Transverse colon (tissue), 4 donors: ENCODE results near the gene KCNE1. TPM values are rescaled to one million over a fixed set of nuclear protein-coding genes. Genes with fewer than 3 reads are reported as not detected.

Source experiments
- DNase-seq: peaks from one replicate; pipeline ENCODE4 v3.0.0-alpha.2; 2019
- H3K27ac ChIP-seq, 4 donors: fragments of 200-600 bp; sonication (generic); 2 replicates each; pipeline ENCODE4 v1.5.1; 2016 to 2018; ENCODE audit warnings: inconsistent platforms in 4 of 4
- H3K27me3 ChIP-seq: fragments of 200-600 bp; sonication (generic); 2 replicates; pipeline ENCODE4 v1.5.1; 2017; ENCODE audit warnings: inconsistent platforms
- H3K36me3 ChIP-seq, 4 donors: fragments of 200-600 bp; sonication (generic); 2 replicates each; pipeline ENCODE4 v1.5.1; 2017 to 2019; ENCODE audit warnings: inconsistent platforms in 4 of 4
- H3K4me1 ChIP-seq, 4 donors: fragments of 200-600 bp; sonication (generic); 2 replicates each; pipeline ENCODE4 v1.5.1; 2017 to 2020; ENCODE audit warnings: inconsistent platforms in 4 of 4
- H3K4me3 ChIP-seq, 4 donors: fragments of 200-600 bp; sonication (generic); 1 replicate in 1 of 4; 2 replicates in 3 of 4; pipeline versions ENCODE4 v1.5.1 to v1.6.1; 2017 to 2019; ENCODE audit warnings: inconsistent platforms in 4 of 4
- H3K9me3 ChIP-seq, 2 donors: fragments of 200-600 bp; sonication (generic); 2 replicates each; pipeline ENCODE4 v1.5.1; 2017 to 2019; ENCODE audit warnings: inconsistent platforms in 2 of 2
- EP300 ChIP-seq: sonication (generic); formaldehyde crosslinking; IDR thresholded peaks from one replicate; pipeline ENCODE4 v1.6.1; 2017; ENCODE audit warnings: antibody characterized with exemption, low read depth
- POLR2A ChIP-seq: fragments of 450-650 bp; IDR thresholded peaks from one replicate; pipeline ENCODE4 v1.6.1; 2016; ENCODE audit warnings: antibody characterized with exemption, mild to moderate bottlenecking, moderate library complexity
- POLR2AphosphoS5 ChIP-seq, 3 donors: sonication (generic); formaldehyde crosslinking; IDR thresholded peaks; one replicate each; pipeline ENCODE4 v1.6.1; 2016; ENCODE audit warnings: antibody characterized with exemption in 3 of 3
- WGBS, 2 donors: methylation state at CpG; one replicate each; pipeline ENCODE4 v1.1.5; 2018; ENCODE audit warnings: low coverage in 1 of 2; 5-methylcytosine and 5-hydroxymethylcytosine counted together
- in situ Hi-C, 4 donors: fragments of 200-750 bp; cut with MboI; loops; one replicate each; pipeline versions ENCODE4 v1.15.0 to v1.15.1; 2017; ENCODE audit warnings: low sequenced_read_pairs in 3 of 4, low pct_ligation_motif_present in 1 of 4, low pct_unique_long_range_greater_than_20kb in 1 of 4
- intact Hi-C: fragments of 100-400 bp; cut with DNase I; formaldehyde crosslinking; loops from one replicate; pipeline ENCODE4 v1.15.1; 2023; ENCODE audit warnings: low total_unique reads
- total RNA-seq, 4 donors: library from RNA; depleted of rRNA; stranded (reverse); fragments of >200 nt; gene quantifications; one replicate each; pipeline ENCODE4 v1.1.0, GENCODE V29; 2016
- TF ChIP-seq, protein P1 (sequence below), 5 experiments: fragments of 200-600 bp in 3 of 5; fragments of 450-650 bp in 2 of 5; sonication (generic) in 3 of 5; IDR thresholded peaks; 1 replicate in 2 of 5; 2 replicates in 3 of 5; pipeline ENCODE4 v1.5.1; 2016 to 2017; ENCODE audit warnings: antibody characterized with exemption in 5 of 5, inconsistent platforms in 3 of 5, mild to moderate bottlenecking in 2 of 5, moderate library complexity in 1 of 5

The KCNE1 gene
- total RNA-seq, 4 donors from 2014 or later = 1.5 to 2.6 (median 2.4) TPM; not detected in 1

- TF ChIP-seq, protein P1, sequence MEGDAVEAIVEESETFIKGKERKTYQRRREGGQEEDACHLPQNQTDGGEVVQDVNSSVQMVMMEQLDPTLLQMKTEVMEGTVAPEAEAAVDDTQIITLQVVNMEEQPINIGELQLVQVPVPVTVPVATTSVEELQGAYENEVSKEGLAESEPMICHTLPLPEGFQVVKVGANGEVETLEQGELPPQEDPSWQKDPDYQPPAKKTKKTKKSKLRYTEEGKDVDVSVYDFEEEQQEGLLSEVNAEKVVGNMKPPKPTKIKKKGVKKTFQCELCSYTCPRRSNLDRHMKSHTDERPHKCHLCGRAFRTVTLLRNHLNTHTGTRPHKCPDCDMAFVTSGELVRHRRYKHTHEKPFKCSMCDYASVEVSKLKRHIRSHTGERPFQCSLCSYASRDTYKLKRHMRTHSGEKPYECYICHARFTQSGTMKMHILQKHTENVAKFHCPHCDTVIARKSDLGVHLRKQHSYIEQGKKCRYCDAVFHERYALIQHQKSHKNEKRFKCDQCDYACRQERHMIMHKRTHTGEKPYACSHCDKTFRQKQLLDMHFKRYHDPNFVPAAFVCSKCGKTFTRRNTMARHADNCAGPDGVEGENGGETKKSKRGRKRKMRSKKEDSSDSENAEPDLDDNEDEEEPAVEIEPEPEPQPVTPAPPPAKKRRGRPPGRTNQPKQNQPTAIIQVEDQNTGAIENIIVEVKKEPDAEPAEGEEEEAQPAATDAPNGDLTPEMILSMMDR (IDR thresholded peaks at IDR 0.05) = no peak
- TF ChIP-seq EP300 (no peak), POLR2AphosphoS5 (IDR thresholded peaks at IDR 0.05) (no peak), POLR2A (no peak)
- no peak overlapping the region for H3K4me3 ChIP-seq
- peaks cover 0 to 14% (median 2%) of the 10 kb centered on the region in 4 donors for H3K36me3 ChIP-seq
- H3K4me1 ChIP-seq = peaks cover 12 to 37% (median 34%) of the 10 kb centered on the region in 4 donors
- no peak for DNase-seq
- H3K27me3 ChIP-seq = no peaks in the 10 kb centered on the region
- in situ Hi-C loops (no loop called here), intact Hi-C loops (no loop called here)
- H3K27ac ChIP-seq = peak overlapping the region; percentile 18 to 97 (median 54)
- no peaks in the 10 kb centered on the region for H3K9me3 ChIP-seq
- 86 to 100% methylated on average over 2 to 6 of the region's 6 CpGs for WGBS, 2 donors
Observed at GRCh38 chr21:34520281-34520680, 8.3 kb upstream of the KCNE1 start.

DNA sequence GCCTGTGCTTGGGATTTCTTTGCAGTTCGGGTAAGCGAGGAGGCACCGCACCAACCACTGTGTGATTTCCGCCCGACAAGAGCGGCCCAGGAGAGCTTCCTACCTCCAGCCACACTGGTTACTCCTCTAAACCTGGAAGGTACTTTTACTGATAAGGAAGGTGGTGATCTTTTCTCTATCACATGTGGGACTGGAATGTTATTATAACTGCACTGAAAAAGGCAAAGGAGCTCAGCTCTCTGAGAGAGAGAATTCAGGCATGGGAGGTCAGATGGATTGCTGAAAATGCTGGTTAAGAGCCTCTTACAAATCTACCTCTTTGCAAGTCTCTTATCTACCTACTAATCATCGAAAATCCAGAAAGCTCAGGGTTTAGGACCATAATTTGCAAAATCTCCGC is 7.7 kb upstream of the KCNE1 start:
- DNase-seq = no peak
- no peaks in the 10 kb centered on the region for H3K27me3 ChIP-seq
- no peaks in the 10 kb centered on the region for H3K9me3 ChIP-seq
- H3K36me3 ChIP-seq = peaks cover 0 to 14% (median 2%) of the 10 kb centered on the region in 4 donors
- TF ChIP-seq POLR2A (no peak), EP300 (no peak), POLR2AphosphoS5 (IDR thresholded peaks at IDR 0.05) (no peak)
- TF ChIP-seq, protein P1 (IDR thresholded peaks at IDR 0.05) = no peak
- peaks cover 12 to 32% (median 29%) of the 10 kb centered on the region in 4 donors for H3K4me1 ChIP-seq
- in situ Hi-C loops (no loop called here), intact Hi-C loops (no loop called here)
- no peak overlapping the region for H3K4me3 ChIP-seq
- 95 to 100% methylated on average over 2 to 8 of the region's 8 CpGs for WGBS, 2 donors
- peak overlapping the region; percentile 7 to 97 (median 19) for H3K27ac ChIP-seq

GRCh38 chr21:34519016-34519415 is 7.0 kb upstream of the KCNE1 start:
- 43 to 85% methylated on average over 1 to 4 of the region's 4 CpGs for WGBS, 2 donors
- H3K4me3 ChIP-seq = no peak overlapping the region
- peaks cover 0 to 14% (median 2%) of the 10 kb centered on the region in 4 donors for H3K36me3 ChIP-seq
- peak overlapping the region in 1 of 4 donors; percentile 16 for H3K27ac ChIP-seq
- in situ Hi-C loops = no loop called here
- no peaks in the 10 kb centered on the region for H3K27me3 ChIP-seq
- no peak for DNase-seq
- intact Hi-C loops = no loop called here
- TF ChIP-seq POLR2A (no peak), POLR2AphosphoS5 (IDR thresholded peaks at IDR 0.05) (no peak), EP300 (no peak)
- TF ChIP-seq, protein P1 (IDR thresholded peaks at IDR 0.05) = no peak
- peaks cover 6 to 26% (median 22%) of the 10 kb centered on the region in 4 donors for H3K4me1 ChIP-seq
- no peaks in the 10 kb centered on the region for H3K9me3 ChIP-seq

DNA sequence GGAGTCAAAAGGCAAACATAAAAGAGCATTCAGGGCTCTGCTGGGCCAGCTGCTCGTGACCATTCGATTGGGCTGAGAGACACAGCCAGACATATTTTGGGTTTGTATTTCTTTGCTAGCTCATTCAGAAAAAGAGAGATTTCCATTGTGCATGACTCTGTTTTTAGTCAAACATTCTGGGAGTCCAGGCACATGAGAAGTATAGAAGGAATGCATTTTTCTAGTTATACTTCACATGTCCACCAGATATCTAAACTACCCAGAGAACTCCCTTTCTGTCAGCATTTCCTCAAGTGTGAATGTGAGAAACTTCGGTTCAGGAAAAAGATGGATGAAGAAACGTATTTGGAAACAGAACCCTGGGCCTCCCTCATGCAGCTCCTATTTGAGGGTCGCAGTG is 6.3 kb upstream of the KCNE1 start:
- H3K27me3 ChIP-seq = no peaks in the 10 kb centered on the region
- no peak for DNase-seq
- H3K4me1 ChIP-seq = peaks cover 6 to 18% (median 17%) of the 10 kb centered on the region in 4 donors
- peaks cover 0 to 14% (median 2%) of the 10 kb centered on the region in 4 donors for H3K36me3 ChIP-seq
- no peak overlapping the region for H3K4me3 ChIP-seq
- peak overlapping the region in 1 of 4 donors; percentile 16 for H3K27ac ChIP-seq
- 91 to 94% methylated on average over 3 to 5 of the region's 5 CpGs for WGBS, 2 donors
- in situ Hi-C loops = no loop called here
- intact Hi-C loops = no loop called here
- H3K9me3 ChIP-seq = no peaks in the 10 kb centered on the region
- TF ChIP-seq, protein P1 (IDR thresholded peaks at IDR 0.05) = no peak
- no peak for TF ChIP-seq EP300
- TF ChIP-seq POLR2AphosphoS5 (IDR thresholded peaks at IDR 0.05) = no peak
- no peak for TF ChIP-seq POLR2A
